Mucosa of rectum (tissue), 2 donors: ENCODE results near the gene FOLR2.

Experiments used
- H3K27ac ChIP-seq, 2 donors: one replicate each; pipeline ENCODE4 v1.7.0; 2013; ENCODE audit warnings: inconsistent platforms in 2 of 2, low read depth in 2 of 2, low read length in 2 of 2
- H3K27me3 ChIP-seq, 2 donors: one replicate each; pipeline ENCODE4 v1.7.0; 2013; ENCODE audit warnings: low read length in 2 of 2; ENCODE audit not compliant: control insufficient read depth in 2 of 2, insufficient read depth in 2 of 2
- H3K36me3 ChIP-seq, 2 donors: one replicate each; pipeline ENCODE4 v1.7.0; 2013; ENCODE audit warnings: low read length in 2 of 2; ENCODE audit not compliant: control insufficient read depth in 2 of 2, insufficient read depth in 2 of 2
- H3K4me1 ChIP-seq, 2 donors: one replicate each; pipeline ENCODE4 v1.7.0; 2013; ENCODE audit warnings: low read length in 2 of 2, mild to moderate bottlenecking in 1 of 2; ENCODE audit not compliant: control insufficient read depth in 2 of 2, insufficient read depth in 2 of 2
- H3K4me3 ChIP-seq, 2 donors: one replicate each; pipeline ENCODE4 v1.7.0; 2013; ENCODE audit warnings: low read length in 2 of 2
- H3K9ac ChIP-seq, 2 donors: one replicate each; pipeline ENCODE4 v1.7.0; 2013; ENCODE audit warnings: low read length in 2 of 2, low read depth in 1 of 2, mild to moderate bottlenecking in 1 of 2
- H3K9me3 ChIP-seq, 2 donors: one replicate each; pipeline ENCODE4 v1.7.0; 2013; ENCODE audit warnings: low read length in 2 of 2; ENCODE audit not compliant: control insufficient read depth in 2 of 2
- donor health status: healthy.
- donor health status: Normal muscosa, but diverticular disease.

The FOLR2 gene

DNA sequence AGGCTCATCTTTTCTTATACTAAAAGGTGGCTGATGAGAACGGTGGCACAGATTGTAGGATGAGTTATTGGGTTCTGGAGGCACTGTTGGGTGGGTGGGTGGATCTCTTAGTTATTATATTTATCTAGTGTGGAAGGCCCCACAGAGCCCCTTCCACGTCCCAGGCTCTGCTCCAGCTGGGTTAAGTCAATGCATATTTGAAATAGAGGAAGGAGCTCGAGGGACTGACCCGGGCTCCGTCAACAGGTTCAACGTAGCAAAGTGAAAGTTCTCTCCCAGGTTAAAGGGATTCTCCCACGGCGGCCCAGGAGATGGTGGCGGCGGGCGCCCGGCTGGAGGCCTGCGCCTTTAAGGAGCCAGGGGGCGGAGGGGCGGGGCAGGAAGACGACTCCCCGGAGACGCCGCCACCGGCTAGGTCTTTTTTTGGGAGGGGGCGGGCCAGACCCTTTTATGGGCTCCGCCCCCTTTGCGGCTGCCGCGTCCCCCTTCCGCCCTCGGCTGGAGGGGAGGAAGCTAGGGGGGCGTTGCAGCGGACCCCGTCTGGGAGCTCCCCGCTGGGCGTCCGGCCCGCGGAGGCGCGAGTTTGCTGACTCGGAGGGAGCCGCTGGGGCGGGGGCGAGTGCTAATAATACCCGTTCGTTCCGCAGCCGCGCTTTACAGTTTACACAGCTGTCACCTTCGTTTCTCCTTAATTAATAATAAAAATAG is 6.5 kb downstream of the FOLR2 start:
- peak overlapping the region; percentile 78 to 83 for H3K4me3 ChIP-seq
- peaks cover 14% of the 10 kb centered on the region in 2 donors for H3K4me1 ChIP-seq
- peak overlapping the region; percentile 74 to 87 for H3K9ac ChIP-seq
- no peaks in the 10 kb centered on the region for H3K9me3 ChIP-seq
- peak overlapping the region; percentile 94 to 95 for H3K27ac ChIP-seq
- no peaks in the 10 kb centered on the region for H3K27me3 ChIP-seq
- H3K36me3 ChIP-seq, result peaks cover under 1 to 3% of the 10 kb centered on the region in 2 donors

- Histone ChIP-seq H3K9me3 (no peaks in the 10 kb centered on the region), H3K27me3 (no peaks in the 10 kb centered on the region), H3K4me3 (peak overlapping the region; percentile 78 to 87), H3K4me1 (peaks cover 14% of the 10 kb centered on the region in 2 donors), H3K9ac (peak overlapping the region; percentile 86 to 87), H3K36me3 (peaks cover 8 to 10% of the 10 kb centered on the region in 2 donors), H3K27ac (peak overlapping the region; percentile 94 to 95)
Measured at GRCh38 chr11:72223615-72224563, 7.3 kb downstream of the FOLR2 start.

DNA sequence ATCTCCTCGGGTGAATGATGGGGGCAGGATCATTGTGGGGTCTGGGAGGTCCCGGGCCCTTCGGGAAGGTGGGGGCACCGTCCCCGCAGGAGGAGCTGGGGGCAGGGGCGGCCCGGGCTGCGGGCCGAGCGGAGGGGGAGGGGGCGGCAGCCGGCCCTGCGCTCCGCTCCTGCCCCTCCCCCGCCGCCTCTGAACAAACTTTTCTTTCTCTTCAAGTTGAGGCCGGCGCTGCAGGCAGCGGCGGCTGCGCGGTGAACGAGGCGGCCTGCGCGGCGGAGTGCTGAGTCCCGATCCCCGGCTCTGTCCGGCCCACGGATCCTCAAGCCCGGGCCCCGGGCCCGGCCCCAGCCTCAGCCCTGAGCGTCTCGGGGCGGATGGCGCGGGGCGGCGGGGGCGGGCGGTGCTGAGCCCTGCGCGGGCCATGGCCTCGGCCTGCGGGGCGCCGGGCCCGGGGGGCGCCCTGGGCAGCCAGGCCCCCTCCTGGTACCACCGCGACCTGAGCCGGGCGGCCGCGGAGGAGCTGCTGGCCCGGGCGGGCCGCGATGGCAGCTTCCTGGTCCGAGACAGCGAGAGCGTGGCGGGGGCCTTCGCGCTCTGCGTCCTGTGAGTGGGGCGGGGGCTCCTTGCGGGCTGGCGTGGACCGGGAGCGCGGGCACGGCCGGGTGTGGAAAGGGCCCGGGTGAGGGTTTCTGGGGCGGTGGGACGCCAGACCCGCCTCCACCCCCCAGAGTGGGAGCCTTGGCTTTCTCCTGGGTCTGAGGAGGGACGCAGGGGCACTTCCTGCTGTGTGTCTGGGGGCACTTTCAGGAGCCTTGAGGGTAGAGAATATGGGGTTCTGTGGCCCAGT is 8.2 kb downstream of the FOLR2 start, which contains the start of gene INPPL1:
Gene INPPL1, plus strand, starts transcription at position 204 of the 847 bp plus-strand sequence. Its CDS starts 218 bp downstream, at position 422.
- peak within 1 kb of the TSS; percentile 94 to 95 for H3K27ac ChIP-seq
- H3K9me3 ChIP-seq, result no peaks in the 10 kb centered on the region
- H3K4me1 ChIP-seq, result peaks cover 14% of the 10 kb centered on the region in 2 donors
- H3K4me3 ChIP-seq, result peak within 1 kb of the TSS; percentile 78 to 87
- no peaks in the 10 kb centered on the region for H3K27me3 ChIP-seq
- peaks cover 17 to 19% of the 10 kb centered on the region in 2 donors for H3K36me3 ChIP-seq
- peak within 1 kb of the TSS; percentile 86 to 87 for H3K9ac ChIP-seq

DNA sequence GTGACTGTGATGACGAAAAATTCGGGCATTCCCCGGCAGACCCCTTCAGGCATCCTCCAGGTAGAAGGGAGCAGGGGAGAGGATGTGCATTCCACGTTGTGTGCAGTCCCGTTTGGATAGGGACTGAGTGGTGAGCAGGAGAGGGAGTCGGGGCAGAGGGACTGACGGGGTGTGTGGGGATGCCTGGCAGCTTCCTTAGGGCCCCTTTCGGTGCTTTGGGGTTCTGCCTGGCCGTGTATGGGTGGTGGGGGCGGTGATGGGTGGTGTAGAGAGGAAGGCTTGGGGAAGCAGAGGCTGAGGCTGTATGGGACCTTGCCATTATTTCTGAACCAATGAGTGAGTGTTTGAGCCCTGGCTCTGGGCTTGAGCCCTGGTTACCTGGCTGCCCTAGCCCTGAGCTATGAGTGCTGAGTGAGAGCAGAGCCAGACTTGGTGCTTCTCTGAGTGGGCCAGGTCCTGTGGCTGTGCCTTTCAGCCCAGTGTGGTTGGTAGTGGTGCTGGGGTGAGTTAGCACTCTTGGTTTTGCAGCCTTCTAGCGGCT is 8.9 kb downstream of the FOLR2 start:
- no peaks in the 10 kb centered on the region for H3K27me3 ChIP-seq
- peaks cover 24 to 26% of the 10 kb centered on the region in 2 donors for H3K36me3 ChIP-seq
- H3K9me3 ChIP-seq, result no peaks in the 10 kb centered on the region
- H3K27ac ChIP-seq, result peak overlapping the region in 1 of 2 donors; percentile 95
- H3K4me1 ChIP-seq, result peaks cover 14% of the 10 kb centered on the region in 2 donors
- H3K4me3 ChIP-seq, result peak overlapping the region; percentile 78 to 87
- H3K9ac ChIP-seq, result peak overlapping the region; percentile 38 to 87

DNA sequence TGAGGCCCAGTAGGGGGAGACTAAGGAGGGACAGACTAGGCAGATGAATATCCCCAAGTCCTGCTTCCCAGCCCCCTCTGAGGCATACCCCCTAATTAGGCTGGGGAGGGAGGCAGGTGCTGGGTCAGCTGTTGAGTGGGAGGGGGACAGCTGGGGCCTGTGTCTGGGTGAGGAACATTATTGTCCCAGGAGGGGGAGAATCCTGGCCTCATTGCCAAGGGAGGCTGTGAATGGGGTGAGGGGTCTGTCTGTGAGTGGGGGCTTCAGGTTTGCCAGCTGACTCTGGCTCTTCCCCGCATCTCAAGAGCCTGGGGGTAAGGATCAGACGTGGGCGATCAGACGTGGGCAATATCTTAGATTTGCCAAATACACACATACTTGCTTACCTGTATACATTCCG is 10.1 kb downstream of the FOLR2 start:
- Histone ChIP-seq H3K9me3 (no peaks in the 10 kb centered on the region), H3K4me1 (peaks cover 14% of the 10 kb centered on the region in 2 donors), H3K27me3 (no peaks in the 10 kb centered on the region), H3K27ac (no peak overlapping the region), H3K36me3 (peaks cover 35 to 38% of the 10 kb centered on the region in 2 donors), H3K4me3 (no peak overlapping the region), H3K9ac (no peak overlapping the region)

GRCh38 chr11:72227316-72228228 is 11.0 kb downstream of the FOLR2 start:
- Histone ChIP-seq H3K4me1 (peaks cover 9 to 12% of the 10 kb centered on the region in 2 donors), H3K27ac (no peak overlapping the region), H3K36me3 (peaks cover 44 to 46% of the 10 kb centered on the region in 2 donors)

GRCh38 chr11:72228229-72228843 is 11.7 kb downstream of the FOLR2 start:
- no peak overlapping the region for H3K9ac ChIP-seq
- H3K4me3 ChIP-seq, result no peak overlapping the region
- H3K4me1 ChIP-seq, result peaks cover 7 to 8% of the 10 kb centered on the region in 2 donors
- H3K36me3 ChIP-seq, result peaks cover 52 to 54% of the 10 kb centered on the region in 2 donors
- no peak overlapping the region for H3K27ac ChIP-seq
- H3K9me3 ChIP-seq, result no peaks in the 10 kb centered on the region
- H3K27me3 ChIP-seq, result no peaks in the 10 kb centered on the region

More at GRCh38 chr11:72227316-72228228, 11.0 kb downstream of the FOLR2 start:
- Histone ChIP-seq H3K9ac (no peak overlapping the region), H3K9me3 (no peaks in the 10 kb centered on the region), H3K4me3 (no peak overlapping the region), H3K27me3 (no peaks in the 10 kb centered on the region)

GRCh38 chr11:72228844-72229231 is 12.2 kb downstream of the FOLR2 start:
- H3K4me1 ChIP-seq, result peaks cover 7 to 8% of the 10 kb centered on the region in 2 donors
- no peak overlapping the region for H3K4me3 ChIP-seq
- H3K36me3 ChIP-seq, result peaks cover 57 to 59% of the 10 kb centered on the region in 2 donors
- no peaks in the 10 kb centered on the region for H3K9me3 ChIP-seq
- no peak overlapping the region for H3K27ac ChIP-seq
- no peak overlapping the region for H3K9ac ChIP-seq
- no peaks in the 10 kb centered on the region for H3K27me3 ChIP-seq
